Lower leg skin (tissue), 4 donors: ENCODE results near the gene MYRIP. TPM values are rescaled to one million over a fixed set of nuclear protein-coding genes. Genes with fewer than 3 reads are reported as not detected.

ENCODE experiments used
- DNase-seq, 2 donors: peaks; one replicate each; pipeline ENCODE4 v3.0.0-alpha.2; 2019; ENCODE audit warnings: low spot score in 2 of 2
- H3K4me3 ChIP-seq: fragments of 200-600 bp; sonication (generic); 2 replicates; pipeline ENCODE4 v1.5.1; 2017; ENCODE audit warnings: mild to moderate bottlenecking, low read depth; ENCODE audit not compliant: poor library complexity, severe bottlenecking
- CTCF ChIP-seq, 3 donors: fragments of 450-650 bp; IDR thresholded peaks; one replicate each; pipeline ENCODE4 v1.5.1; 2016; ENCODE audit warnings: antibody characterized with exemption in 3 of 3, mild to moderate bottlenecking in 3 of 3, moderate library complexity in 2 of 3
- POLR2A ChIP-seq, 2 donors: fragments of 450-650 bp; IDR thresholded peaks; one replicate each; pipeline ENCODE4 v1.6.1; 2016 to 2017; ENCODE audit warnings: antibody characterized with exemption in 2 of 2, mild to moderate bottlenecking in 1 of 2, moderate library complexity in 1 of 2
- WGBS, 2 donors: methylation state at CpG; one replicate each; pipeline ENCODE4 v1.1.5; 2018; 5-methylcytosine and 5-hydroxymethylcytosine counted together
- intact Hi-C: fragments of 100-400 bp; cut with DNase I; formaldehyde crosslinking; loops from one replicate; pipeline ENCODE4 v1.15.0; 2023; ENCODE audit warnings: low total_unique reads
- total RNA-seq, 4 donors: library from RNA; depleted of rRNA; stranded (reverse); fragments of >200 nt; gene quantifications; one replicate each; pipeline ENCODE4 v1.1.0, GENCODE V29; 2016

MYRIP gene
- total RNA-seq, 4 donors from 2014 or later = 1.2 to 2.9 (median 1.5) TPM

GRCh38 chr3:40166997-40167396 lies 357.6 kb downstream of the MYRIP start:
- TF ChIP-seq POLR2A (IDR thresholded peaks at IDR 0.05) (no peak), CTCF (IDR thresholded peaks at IDR 0.05) (no peak)
- 33 to 39% methylated on average over 1 to 2 of the region's 2 CpGs for WGBS, 2 donors
- intact Hi-C loops = no loop called here
- H3K4me3 ChIP-seq = no peak overlapping the region
- DNase-seq = no peak

- intact Hi-C loops = no loop called here
- 90 to 95% methylated on average over 1 of the region's 1 CpG for WGBS, 2 donors
- TF ChIP-seq CTCF (IDR thresholded peaks at IDR 0.05) (no peak), POLR2A (IDR thresholded peaks at IDR 0.05) (no peak)
- no peak for DNase-seq
- H3K4me3 ChIP-seq = no peak overlapping the region
These were observed 358.5 kb downstream of the MYRIP start for GRCh38 chr3:40167958-40168357.

- H3K4me3 ChIP-seq = no peak overlapping the region
- WGBS, 2 donors = 80 to 83% methylated on average over 5 of the region's 5 CpGs
- no peak for DNase-seq
- intact Hi-C loops = no loop called here
- TF ChIP-seq POLR2A (IDR thresholded peaks at IDR 0.05) (no peak), CTCF (IDR thresholded peaks at IDR 0.05) (no peak)
These were observed 360.6 kb downstream of the MYRIP start for GRCh38 chr3:40169983-40170382.

GRCh38 chr3:40170395-40170794 lies 361.0 kb downstream of the MYRIP start:
- 90 to 94% methylated on average over 1 of the region's 1 CpG for WGBS, 2 donors
- no peak for DNase-seq
- H3K4me3 ChIP-seq = no peak overlapping the region
- no peak for TF ChIP-seq CTCF (IDR thresholded peaks at IDR 0.05)
- no peak for TF ChIP-seq POLR2A (IDR thresholded peaks at IDR 0.05)
- intact Hi-C loops = no loop called here

GRCh38 chr3:40172560-40172959 lies 363.2 kb downstream of the MYRIP start:
- no peak for TF ChIP-seq CTCF (IDR thresholded peaks at IDR 0.05)
- no peak for TF ChIP-seq POLR2A (IDR thresholded peaks at IDR 0.05)
- 74 to 81% methylated on average over 1 of the region's 1 CpG for WGBS, 2 donors
- DNase-seq = no peak

GRCh38 chr3:40173227-40173721 lies 363.9 kb downstream of the MYRIP start:
- intact Hi-C loops = no loop called here
- H3K4me3 ChIP-seq = no peak overlapping the region
- WGBS, 2 donors = 57 to 60% methylated on average over 7 of the region's 7 CpGs
- DNase-seq = no peak
- TF ChIP-seq CTCF (IDR thresholded peaks at IDR 0.05) (no peak), POLR2A (IDR thresholded peaks at IDR 0.05) (no peak)

More at GRCh38 chr3:40172560-40172959, 363.2 kb downstream of the MYRIP start:
- H3K4me3 ChIP-seq = no peak overlapping the region
- intact Hi-C loops = no loop called here
